HepG2 (cell line): Measurements from ENCODE around the gene CPEB2.

Experiments
- ADNP ChIP-seq: sonication (generic); formaldehyde crosslinking; IDR thresholded peaks from 2 replicates; pipeline ENCODE4 v1.4.0; 2020; ENCODE audit warnings: missing genetic modification reagents
- NFIC ChIP-seq: IDR thresholded peaks from 2 replicates; pipeline ENCODE4 v1.6.1; 2012; ENCODE audit warnings: mild to moderate bottlenecking, low read length, inconsistent platforms
- SRSF9 ChIP-seq: fragments of 200-400 bp; formaldehyde crosslinking; IDR thresholded peaks from 2 replicates; pipeline ENCODE4 v1.6.1; 2018; ENCODE audit warnings: borderline replicate concordance, mild to moderate bottlenecking, low read depth, low read length; ENCODE audit not compliant: insufficient read depth, poor library complexity, severe bottlenecking
- ZNF563 ChIP-seq: sonication (generic); formaldehyde crosslinking; IDR thresholded peaks from 2 replicates; pipeline ENCODE4 v1.8.0; 2022; ENCODE audit warnings: mild to moderate bottlenecking, moderate library complexity, missing genetic modification reagents
- ZNF777 ChIP-seq: sonication (generic); formaldehyde crosslinking; IDR thresholded peaks from 2 replicates; pipeline ENCODE4 v1.4.0; 2020; ENCODE audit warnings: missing genetic modification reagents
- TF ChIP-seq, protein P1 (sequence below): sonication (generic); formaldehyde crosslinking; IDR thresholded peaks from 2 replicates; pipeline ENCODE4 v1.5.0; 2020; ENCODE audit warnings: mild to moderate bottlenecking, missing genetic modification reagents, moderate library complexity

DNA sequence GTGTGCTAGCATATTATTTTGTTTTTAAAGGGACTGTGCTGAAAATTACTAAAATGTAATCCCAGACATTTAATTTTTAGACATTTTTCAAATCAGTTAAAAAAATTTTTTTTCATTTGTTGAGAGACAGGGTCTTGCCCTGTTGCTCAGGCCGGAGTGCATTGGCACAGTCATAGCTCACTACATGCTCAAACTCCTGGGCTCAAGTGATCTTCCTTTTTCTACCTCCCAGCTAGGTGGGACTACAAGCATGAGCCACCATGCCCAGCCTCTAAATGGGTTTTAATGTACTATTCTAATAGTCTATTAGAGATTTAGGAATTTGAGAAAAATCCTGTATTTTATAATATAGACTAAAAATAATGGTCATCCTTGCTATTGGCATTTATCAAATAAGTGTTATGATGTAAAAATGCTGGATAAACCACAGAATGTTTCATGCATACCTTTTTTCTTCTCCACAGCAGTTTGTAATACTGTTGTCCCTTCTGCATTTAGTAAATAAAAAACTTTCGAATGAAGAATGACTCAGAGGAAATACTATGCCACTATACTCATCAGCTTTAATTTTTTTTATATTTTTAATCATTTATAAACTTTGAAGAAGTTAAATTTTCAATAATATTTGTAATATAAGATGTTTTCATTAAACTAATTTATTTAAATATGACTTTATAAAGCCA, 29.9 kb downstream of the CPEB2 start:
- no peak for TF ChIP-seq ADNP (CRISPR knock-in tag)
- TF ChIP-seq, protein P1, sequence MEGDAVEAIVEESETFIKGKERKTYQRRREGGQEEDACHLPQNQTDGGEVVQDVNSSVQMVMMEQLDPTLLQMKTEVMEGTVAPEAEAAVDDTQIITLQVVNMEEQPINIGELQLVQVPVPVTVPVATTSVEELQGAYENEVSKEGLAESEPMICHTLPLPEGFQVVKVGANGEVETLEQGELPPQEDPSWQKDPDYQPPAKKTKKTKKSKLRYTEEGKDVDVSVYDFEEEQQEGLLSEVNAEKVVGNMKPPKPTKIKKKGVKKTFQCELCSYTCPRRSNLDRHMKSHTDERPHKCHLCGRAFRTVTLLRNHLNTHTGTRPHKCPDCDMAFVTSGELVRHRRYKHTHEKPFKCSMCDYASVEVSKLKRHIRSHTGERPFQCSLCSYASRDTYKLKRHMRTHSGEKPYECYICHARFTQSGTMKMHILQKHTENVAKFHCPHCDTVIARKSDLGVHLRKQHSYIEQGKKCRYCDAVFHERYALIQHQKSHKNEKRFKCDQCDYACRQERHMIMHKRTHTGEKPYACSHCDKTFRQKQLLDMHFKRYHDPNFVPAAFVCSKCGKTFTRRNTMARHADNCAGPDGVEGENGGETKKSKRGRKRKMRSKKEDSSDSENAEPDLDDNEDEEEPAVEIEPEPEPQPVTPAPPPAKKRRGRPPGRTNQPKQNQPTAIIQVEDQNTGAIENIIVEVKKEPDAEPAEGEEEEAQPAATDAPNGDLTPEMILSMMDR (CRISPR knock-in tag): no peak
- no peak for TF ChIP-seq SRSF9
- no peak for TF ChIP-seq ZNF777
- TF ChIP-seq NFIC: no peak
- no peak for TF ChIP-seq ZNF563
